ENCODE measurements around the gene PRDM15.
A peak's percentile ranks its signal among the peaks of the same experiment; 100 is the strongest.

The PRDM15 gene

DNA sequence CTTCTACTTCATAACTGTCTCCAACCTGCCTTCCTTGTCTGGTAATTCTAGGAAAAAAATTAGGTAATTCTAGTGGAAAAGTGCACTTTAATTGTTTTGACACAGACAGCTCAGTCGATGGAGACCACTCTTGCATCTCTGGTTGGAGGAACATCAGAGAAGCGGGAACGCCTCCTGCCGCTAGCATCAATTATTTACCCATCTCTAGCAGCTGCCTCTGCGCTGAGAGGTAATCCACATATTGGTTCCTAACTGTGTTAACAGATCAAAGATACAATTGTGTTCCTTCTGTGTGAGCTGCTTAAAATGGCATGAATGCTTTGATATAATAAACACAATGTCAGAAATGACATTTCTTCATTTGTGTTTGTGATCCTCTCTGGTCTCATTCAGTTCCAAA, 41.3 kb upstream of the PRDM15 start:
- H3K36me3 Mint-ChIP-seq (ENCODE audit: insufficient read depth): peaks cover 3% of the 10 kb centered on the region
- no peak for DNase-seq (ENCODE audit: low spot score in 2 of 2)
- H3K4me3 Mint-ChIP-seq: no peak overlapping the region
- no peaks in the 10 kb centered on the region for H3K9me3 Mint-ChIP-seq
- H3K27me3 Mint-ChIP-seq: no peaks in the 10 kb centered on the region
- no peak overlapping the region for H3K27ac Mint-ChIP-seq (ENCODE audit: low read depth)
- H3K4me1 Mint-ChIP-seq: peaks cover 16% of the 10 kb centered on the region
- ATAC-seq (replicated peaks; ENCODE audit: extremely low read depth, poor library complexity, severe bottlenecking): no peak

DNA sequence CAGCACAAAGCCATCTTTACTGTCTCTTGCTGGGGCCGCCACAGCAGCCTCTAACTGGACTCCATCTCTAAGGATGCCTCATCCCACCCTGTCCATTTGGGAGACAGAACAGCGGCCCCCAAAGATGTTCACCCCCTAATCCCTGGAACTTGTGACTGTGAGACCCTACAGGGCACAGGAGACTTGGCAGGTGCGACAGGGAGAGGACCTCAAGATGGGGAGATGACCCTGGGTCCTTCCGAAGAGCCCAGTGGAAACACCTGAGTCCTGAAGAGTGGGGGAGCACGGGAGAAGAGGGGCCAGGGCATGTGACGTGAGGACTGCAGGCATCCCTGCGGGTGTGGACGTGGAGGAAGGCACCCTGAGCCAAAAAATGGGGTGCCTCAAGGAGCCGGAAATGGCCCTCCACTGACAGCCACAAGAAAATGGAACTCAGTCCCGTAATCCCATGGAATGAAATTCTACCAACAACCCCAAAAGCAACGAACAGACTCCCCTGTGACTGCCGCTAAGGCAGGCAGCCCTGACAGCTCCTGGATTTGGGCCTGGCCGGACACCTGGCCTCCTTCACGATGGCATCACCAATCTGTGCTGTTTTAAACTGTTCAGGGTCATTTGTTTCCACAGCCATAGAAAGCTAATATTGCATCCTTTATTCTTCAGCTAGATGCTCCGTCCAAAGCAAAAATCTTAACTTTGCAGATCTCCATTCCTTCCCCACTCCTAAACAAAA, 40.7 kb upstream of the PRDM15 start:
- Mint-ChIP-seq H3K4me3 (no peak overlapping the region), H3K4me1 (peaks cover 15% of the 10 kb centered on the region), H3K27me3 (no peaks in the 10 kb centered on the region), H3K27ac (ENCODE audit: low read depth) (no peak overlapping the region), H3K9me3 (no peaks in the 10 kb centered on the region), H3K36me3 (ENCODE audit: insufficient read depth) (peaks cover 3% of the 10 kb centered on the region)
- no peak for ATAC-seq (replicated peaks; ENCODE audit: extremely low read depth, poor library complexity, severe bottlenecking)
- no peak for DNase-seq (ENCODE audit: low spot score in 2 of 2)

- ATAC-seq (replicated peaks; ENCODE audit: extremely low read depth, poor library complexity, severe bottlenecking) (no peak), DNase-seq (ENCODE audit: low spot score in 2 of 2) (no peak)
- Mint-ChIP-seq H3K4me1 (peaks cover 8% of the 10 kb centered on the region), H3K36me3 (ENCODE audit: insufficient read depth) (peaks cover 6% of the 10 kb centered on the region), H3K27ac (ENCODE audit: low read depth) (no peak overlapping the region), H3K27me3 (no peaks in the 10 kb centered on the region), H3K4me3 (no peak overlapping the region), H3K9me3 (no peaks in the 10 kb centered on the region)
These were observed 39.6 kb upstream of the PRDM15 start for GRCh38 chr21:41918561-41919358.

- DNase-seq (ENCODE audit: low spot score in 2 of 2) (no peak), ATAC-seq (replicated peaks; ENCODE audit: extremely low read depth, poor library complexity, severe bottlenecking) (no peak)
- Mint-ChIP-seq H3K4me1 (no peaks in the 10 kb centered on the region), H3K9me3 (no peaks in the 10 kb centered on the region), H3K4me3 (no peak overlapping the region), H3K36me3 (ENCODE audit: insufficient read depth) (peaks cover 11% of the 10 kb centered on the region), H3K27me3 (no peaks in the 10 kb centered on the region), H3K27ac (ENCODE audit: low read depth) (no peak overlapping the region)
These were observed 38.4 kb upstream of the PRDM15 start for GRCh38 chr21:41917531-41917930.

- no peak for ATAC-seq (replicated peaks; ENCODE audit: extremely low read depth, poor library complexity, severe bottlenecking)
- H3K36me3 Mint-ChIP-seq (ENCODE audit: insufficient read depth): peaks cover 14% of the 10 kb centered on the region
- H3K27me3 Mint-ChIP-seq: no peaks in the 10 kb centered on the region
- no peaks in the 10 kb centered on the region for H3K4me1 Mint-ChIP-seq
- DNase-seq (ENCODE audit: low spot score in 2 of 2): no peak
- no peaks in the 10 kb centered on the region for H3K9me3 Mint-ChIP-seq
- no peak overlapping the region for H3K27ac Mint-ChIP-seq (ENCODE audit: low read depth)
- H3K4me3 Mint-ChIP-seq: no peak overlapping the region
These were observed 37.8 kb upstream of the PRDM15 start for GRCh38 chr21:41916888-41917433.

DNA sequence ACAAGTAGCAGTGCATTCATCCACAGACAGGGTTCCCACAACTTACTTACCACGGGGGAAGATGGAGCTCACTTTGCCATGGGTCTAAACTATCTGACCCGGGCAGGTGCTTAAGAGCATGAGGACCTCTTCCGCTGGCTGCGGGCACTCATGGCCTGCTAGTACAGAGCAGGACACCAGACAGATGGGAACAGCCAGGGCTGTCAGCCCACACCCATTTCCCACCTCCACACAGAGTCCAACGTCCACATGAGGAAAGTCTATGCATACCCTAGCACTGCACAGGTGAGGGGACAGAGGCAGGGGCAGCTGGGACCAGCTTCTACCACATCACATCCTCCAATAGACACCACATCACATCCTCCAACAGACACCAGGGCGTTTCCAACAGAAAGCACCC, 35.8 kb upstream of the PRDM15 start:
- no peak overlapping the region for H3K4me3 Mint-ChIP-seq
- no peaks in the 10 kb centered on the region for H3K27me3 Mint-ChIP-seq
- H3K36me3 Mint-ChIP-seq (ENCODE audit: insufficient read depth): peaks cover 24% of the 10 kb centered on the region
- H3K9me3 Mint-ChIP-seq: no peaks in the 10 kb centered on the region
- no peak overlapping the region for H3K27ac Mint-ChIP-seq (ENCODE audit: low read depth)
- no peaks in the 10 kb centered on the region for H3K4me1 Mint-ChIP-seq
- no peak for DNase-seq (ENCODE audit: low spot score in 2 of 2)
- no peak for ATAC-seq (replicated peaks; ENCODE audit: extremely low read depth, poor library complexity, severe bottlenecking)

DNA sequence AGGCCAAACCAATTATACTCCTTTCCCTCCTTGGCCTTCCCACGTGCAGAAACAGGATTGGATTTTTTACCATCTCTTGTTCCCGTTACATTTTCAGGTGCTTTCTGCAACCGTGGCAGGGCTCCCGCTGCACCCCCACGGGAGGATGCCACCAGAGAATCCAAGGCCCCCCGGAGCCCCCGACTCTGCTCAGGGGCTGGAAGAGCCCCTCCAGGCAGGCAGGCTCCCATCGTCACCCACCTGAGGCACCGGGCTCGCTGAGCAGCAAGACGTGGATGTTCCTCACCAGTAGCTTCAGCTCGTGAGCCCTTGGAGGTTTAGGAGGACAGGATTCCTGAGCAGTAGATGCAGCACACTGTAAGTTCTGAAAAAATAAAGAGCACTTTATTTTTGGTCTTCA, 35.2 kb upstream of the PRDM15 start:
- H3K27me3 Mint-ChIP-seq: no peaks in the 10 kb centered on the region
- H3K36me3 Mint-ChIP-seq (ENCODE audit: insufficient read depth): peaks cover 25% of the 10 kb centered on the region
- no peak for ATAC-seq (replicated peaks; ENCODE audit: extremely low read depth, poor library complexity, severe bottlenecking)
- no peak for DNase-seq (ENCODE audit: low spot score in 2 of 2)
- H3K4me3 Mint-ChIP-seq: no peak overlapping the region
- H3K9me3 Mint-ChIP-seq: no peaks in the 10 kb centered on the region
- peak overlapping the region; percentile 13 for H3K27ac Mint-ChIP-seq (ENCODE audit: low read depth)
- no peaks in the 10 kb centered on the region for H3K4me1 Mint-ChIP-seq

GRCh38 chr21:41913230-41913629, 34.1 kb upstream of the PRDM15 start:
- Mint-ChIP-seq H3K27ac (ENCODE audit: low read depth) (no peak overlapping the region), H3K4me1 (no peaks in the 10 kb centered on the region), H3K9me3 (no peaks in the 10 kb centered on the region), H3K36me3 (ENCODE audit: insufficient read depth) (peaks cover 25% of the 10 kb centered on the region), H3K27me3 (no peaks in the 10 kb centered on the region), H3K4me3 (no peak overlapping the region)
- ATAC-seq (replicated peaks; ENCODE audit: extremely low read depth, poor library complexity, severe bottlenecking): no peak
- no peak for DNase-seq (ENCODE audit: low spot score in 2 of 2)

DNA sequence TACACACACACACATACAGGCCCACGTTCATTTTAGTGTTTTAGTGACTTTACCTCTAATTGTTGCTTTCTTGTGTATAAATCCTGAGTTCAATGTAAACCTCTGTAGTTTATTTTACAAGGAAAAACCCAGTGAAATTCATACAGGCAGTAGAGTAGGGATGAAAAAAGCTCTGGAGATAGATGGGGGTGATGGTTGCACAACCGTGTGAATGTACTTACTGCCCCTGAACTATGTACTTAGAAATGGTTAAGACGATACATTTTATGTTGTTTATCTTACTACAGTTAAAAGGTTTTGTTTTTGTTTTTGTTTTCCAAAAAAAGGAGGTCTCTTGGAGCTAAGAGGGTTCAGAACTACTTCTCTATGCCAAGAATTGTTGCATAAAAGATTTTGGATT, 29.7 kb upstream of the PRDM15 start:
- Mint-ChIP-seq H3K4me1 (no peaks in the 10 kb centered on the region), H3K36me3 (ENCODE audit: insufficient read depth) (peaks cover 24% of the 10 kb centered on the region), H3K27me3 (no peaks in the 10 kb centered on the region), H3K27ac (ENCODE audit: low read depth) (no peak overlapping the region), H3K4me3 (no peak overlapping the region), H3K9me3 (no peaks in the 10 kb centered on the region)
- no peak for ATAC-seq (replicated peaks; ENCODE audit: extremely low read depth, poor library complexity, severe bottlenecking)
- DNase-seq (ENCODE audit: low spot score in 2 of 2): no peak

- DNase-seq (ENCODE audit: low spot score in 2 of 2): no peak
- ATAC-seq (replicated peaks; ENCODE audit: extremely low read depth, poor library complexity, severe bottlenecking): no peak
- Mint-ChIP-seq H3K4me3 (no peak overlapping the region), H3K4me1 (no peaks in the 10 kb centered on the region), H3K27ac (ENCODE audit: low read depth) (no peak overlapping the region), H3K27me3 (no peaks in the 10 kb centered on the region), H3K36me3 (ENCODE audit: insufficient read depth) (peaks cover 18% of the 10 kb centered on the region), H3K9me3 (no peaks in the 10 kb centered on the region)
These were observed 28.5 kb upstream of the PRDM15 start for GRCh38 chr21:41907496-41908258.

DNA sequence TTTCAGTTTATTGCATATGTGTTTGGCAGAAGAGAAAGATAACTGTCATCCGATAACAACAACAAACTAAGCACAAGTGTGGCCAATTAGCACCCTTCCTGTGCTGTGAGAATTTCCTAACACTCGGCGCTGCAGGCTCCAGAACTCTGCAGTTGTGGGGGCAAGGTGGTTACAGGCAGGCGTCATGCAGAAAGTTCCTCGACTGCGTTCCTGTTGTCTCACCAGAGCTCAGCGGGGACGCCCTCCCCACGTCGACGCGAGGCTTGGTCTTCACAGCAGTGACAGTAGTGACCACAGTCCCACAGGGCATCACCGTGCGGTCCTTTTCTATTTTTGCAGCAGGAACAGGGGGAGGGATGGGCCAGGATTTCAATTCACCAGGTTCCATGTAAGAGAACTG, 27.6 kb upstream of the PRDM15 start:
- Mint-ChIP-seq H3K36me3 (ENCODE audit: insufficient read depth) (peaks cover 13% of the 10 kb centered on the region), H3K9me3 (no peaks in the 10 kb centered on the region), H3K4me1 (no peaks in the 10 kb centered on the region), H3K4me3 (no peak overlapping the region), H3K27me3 (no peaks in the 10 kb centered on the region), H3K27ac (ENCODE audit: low read depth) (no peak overlapping the region)
- no peak for DNase-seq (ENCODE audit: low spot score in 2 of 2)
- no peak for ATAC-seq (replicated peaks; ENCODE audit: extremely low read depth, poor library complexity, severe bottlenecking)

GRCh38 chr21:41903559-41904351, 24.6 kb upstream of the PRDM15 start:
- Mint-ChIP-seq H3K4me3 (no peak overlapping the region), H3K27me3 (no peaks in the 10 kb centered on the region), H3K36me3 (ENCODE audit: insufficient read depth) (peaks cover 7% of the 10 kb centered on the region), H3K4me1 (no peaks in the 10 kb centered on the region), H3K9me3 (no peaks in the 10 kb centered on the region), H3K27ac (ENCODE audit: low read depth) (no peak overlapping the region)
- no peak for DNase-seq (ENCODE audit: low spot score in 2 of 2)
- no peak for ATAC-seq (replicated peaks; ENCODE audit: extremely low read depth, poor library complexity, severe bottlenecking)

Measured in central memory CD8-positive, alpha-beta T cell (primary cell).